OCI-M2 (cell line): ENCODE results near the gene DCDC2.
"Not testable (repeated sequence)": the region's sequence is repeated elsewhere in the genome, so short reads cannot be mapped to it uniquely, and the experiment has no call there.

Source experiments
- DNase-seq: peaks from one replicate; lab custom pipeline; 2025; ENCODE audit not compliant: unreplicated experiment; lab: John Stamatoyannopoulos, UW

DCDC2 gene

GRCh38 chr6:24329022-24329421 is 28.8 kb downstream of the DCDC2 start:
- DNase-seq = no peak

GRCh38 chr6:24327756-24328155 is 30.1 kb downstream of the DCDC2 start:
- no peak for DNase-seq

- DNase-seq = no peak
Observed at GRCh38 chr6:24325978-24326377, 31.9 kb downstream of the DCDC2 start.

- no peak for DNase-seq
Observed at GRCh38 chr6:24324617-24325016, 33.2 kb downstream of the DCDC2 start.

- DNase-seq = no peak
Observed at GRCh38 chr6:24323632-24324337, 34.1 kb downstream of the DCDC2 start.

GRCh38 chr6:24322924-24323323 is 34.9 kb downstream of the DCDC2 start:
- no peak for DNase-seq

- DNase-seq = not testable (repeated sequence)
Observed at GRCh38 chr6:24322446-24322845, 35.4 kb downstream of the DCDC2 start.

GRCh38 chr6:24321538-24322162 is 36.2 kb downstream of the DCDC2 start:
- no peak for DNase-seq

- DNase-seq = no peak
Observed at GRCh38 chr6:24313251-24314141, 44.4 kb downstream of the DCDC2 start.

- not testable (repeated sequence) for DNase-seq
Observed at GRCh38 chr6:24311775-24312174, 46.1 kb downstream of the DCDC2 start.

- no peak for DNase-seq
Observed at GRCh38 chr6:24307881-24308280, 50.0 kb downstream of the DCDC2 start.

GRCh38 chr6:24306936-24307335 is 50.9 kb downstream of the DCDC2 start:
- no peak for DNase-seq

- no peak for DNase-seq
Observed at GRCh38 chr6:24306038-24306437, 51.8 kb downstream of the DCDC2 start.

GRCh38 chr6:24296944-24297343 is 60.9 kb downstream of the DCDC2 start:
- DNase-seq = no peak

GRCh38 chr6:24293852-24294251 is 64.0 kb downstream of the DCDC2 start:
- DNase-seq = not testable (repeated sequence)

- no peak for DNase-seq
Observed at GRCh38 chr6:24287239-24287638, 70.6 kb downstream of the DCDC2 start.

GRCh38 chr6:24284006-24284405 is 73.9 kb downstream of the DCDC2 start:
- DNase-seq = no peak

- peak; percentile 52 for DNase-seq
Observed at GRCh38 chr6:24283043-24283985, 74.5 kb downstream of the DCDC2 start.

- DNase-seq = no peak
Observed at GRCh38 chr6:24274441-24275083, 83.3 kb downstream of the DCDC2 start.
